K562 (cell line): ENCODE measurements around the gene S100A4. TPM values are rescaled to one million over a fixed set of nuclear protein-coding genes. Genes with fewer than 3 reads are reported as not detected.

Experiments used
- ATAC-seq: fragments of 200-7000 bp; cut with Tn5 transposase; 3 replicates; pipeline ENCODE4 v1.9.1; 2020; ENCODE audit warnings: moderate library complexity
- BruUV-seq: library from RNA; stranded (reverse); fragments of 400-500 nt; replicated peaks from 2 replicates; lab custom pipeline; 2021; lab: Mats Ljungman, UMichigan
- CTCF ChIA-PET: fragments of 300-600 bp; formaldehyde crosslinking; extraction: SDS; loops from one replicate; lab custom pipeline; 2021; ENCODE audit warnings: low intra/inter-chr PET ratio; lab: Yijun Ruan, JAX
- POLR2A ChIA-PET: fragments of 300-600, 350-650 bp; sonication (Branson Sonifier 250); formaldehyde crosslinking; extraction: SDS; loops from one replicate; lab custom pipeline; 2021; ENCODE audit warnings: antibody characterized with exemption, inconsistent platforms; lab: Yijun Ruan, JAX
- DNase-seq, 4 experiments: peaks; one replicate each; pipeline versions ENCODE4 v3.0.0 to v3.0.0-alpha.2; 2011 to 2018; ENCODE audit warnings: low spot score in 3 of 4, mixed read lengths in 3 of 4; ENCODE audit errors: extremely low read depth in 1 of 4
- FAIRE-seq: peaks from 2 replicates; lab custom pipeline; 2011; peaks lifted over from hg19 to GRCh38; lab: Jason Lieb, UNC
- H2AFZ ChIP-seq: 2 replicates; pipeline ENCODE4 v1.6.0; 2011; ENCODE audit warnings: low read depth, low read length, control low read depth, inconsistent platforms
- H3K27ac ChIP-seq: fragments of 200-600 bp; 3 replicates; pipeline ENCODE4 v1.8.0; 2011; ENCODE audit warnings: low read depth, mild to moderate bottlenecking, control low read depth, inconsistent platforms, low read length, moderate library complexity, mixed read lengths; ENCODE audit errors: extremely low read depth
- H3K27me3 ChIP-seq, 2 experiments: fragments of 300-600 bp in 1 of 2; 2 replicates in 1 of 2; 3 replicates in 1 of 2; pipeline versions ENCODE4 v1.6.0 to v1.8.0; 2011; ENCODE audit warnings: inconsistent platforms in 2 of 2, low read length in 2 of 2, mild to moderate bottlenecking in 1 of 2, mixed read lengths in 1 of 2, moderate library complexity in 1 of 2; ENCODE audit not compliant: control insufficient read depth in 2 of 2, insufficient read depth in 2 of 2
- H3K36me3 ChIP-seq: fragments of 300-600 bp; 3 replicates; pipeline ENCODE4 v1.8.0; 2011; ENCODE audit warnings: mild to moderate bottlenecking, low read length, inconsistent platforms; ENCODE audit not compliant: control insufficient read depth, insufficient read depth
- H3K4me1 ChIP-seq, 2 experiments: fragments of 200-600 bp in 1 of 2; replicated peaks in 1 of 2; 2 replicates in 1 of 2; 3 replicates in 1 of 2; pipeline versions ENCODE4 v1.5.1 to v1.8.0; 2011; ENCODE audit warnings: inconsistent platforms in 2 of 2, low read length in 2 of 2, mild to moderate bottlenecking in 1 of 2, mixed read lengths in 1 of 2, moderate library complexity in 1 of 2; ENCODE audit not compliant: control insufficient read depth in 2 of 2, insufficient read depth in 2 of 2
- H3K4me2 ChIP-seq: 2 replicates; pipeline ENCODE4 v1.6.1; 2011; ENCODE audit warnings: low read length, control low read depth, inconsistent platforms, mixed read lengths; ENCODE audit not compliant: insufficient read depth
- H3K4me3 ChIP-seq: fragments of 200-600 bp; sonication (generic), shearing (Covaris generic); 2 replicates; pipeline ENCODE4 v1.5.1; 2016; ENCODE audit warnings: control low read depth, inconsistent platforms
- H3K79me2 ChIP-seq: fragments of 200-600 bp; 3 replicates; pipeline ENCODE4 v1.8.0; 2011; ENCODE audit warnings: low read length, inconsistent platforms; ENCODE audit not compliant: control insufficient read depth, insufficient read depth
- H3K9ac ChIP-seq, 2 experiments: 2 replicates each; pipeline versions ENCODE4 v1.6.0 to v1.6.1; 2011; ENCODE audit warnings: low read depth in 2 of 2, low read length in 2 of 2, control low read depth in 1 of 2, inconsistent platforms in 1 of 2, mild to moderate bottlenecking in 1 of 2, mixed read lengths in 1 of 2; ENCODE audit not compliant: insufficient read depth in 1 of 2
- H3K9me1 ChIP-seq: one replicate; pipeline ENCODE4 v1.6.0; 2011; ENCODE audit warnings: inconsistent platforms, mild to moderate bottlenecking, low read length, moderate library complexity; ENCODE audit not compliant: control insufficient read depth, insufficient read depth
- H3K9me3 ChIP-seq: replicated peaks from 2 replicates; pipeline ENCODE4 v1.5.1; 2011; ENCODE audit warnings: low read depth, low read length, inconsistent platforms; ENCODE audit not compliant: control insufficient read depth, insufficient read depth
- H4K20me1 ChIP-seq: replicated peaks from 2 replicates; pipeline ENCODE4 v1.6.1; 2011; ENCODE audit warnings: low read length, inconsistent platforms, mixed read lengths; ENCODE audit not compliant: control insufficient read depth, insufficient read depth
- MED1 ChIP-seq: sonication (generic); formaldehyde crosslinking; IDR thresholded peaks from 2 replicates; pipeline ENCODE4 v1.8.1; 2023; ENCODE audit warnings: missing genetic modification reagents, borderline replicate concordance
- RBFOX2 ChIP-seq: fragments of 200-400 bp; formaldehyde crosslinking; IDR thresholded peaks from 2 replicates; pipeline ENCODE4 v1.6.1; 2017; ENCODE audit warnings: low read depth, mild to moderate bottlenecking, low read length, moderate library complexity
- RUNX1 ChIP-seq: sonication (generic); IDR thresholded peaks from 2 replicates; pipeline ENCODE4 v1.6.1; 2016; ENCODE audit warnings: antibody characterized with exemption, low read depth
- TBL1XR1 ChIP-seq, 2 experiments: IDR thresholded peaks; 2 replicates each; pipeline ENCODE4 v1.6.1; 2012; ENCODE audit warnings: improper control_type of control experiment in 2 of 2, low read length in 2 of 2, mild to moderate bottlenecking in 1 of 2
- WGBS: fragments of 100-300 bp; shearing (Covaris generic); methylation state at CpG from one replicate; pipeline ENCODE4 v1.1.6; 2016; ENCODE audit warnings: low coverage, mixed read lengths; ENCODE audit not compliant: insufficient coverage; ENCODE audit errors: missing lambda C conversion rate; 5-methylcytosine and 5-hydroxymethylcytosine counted together
- in situ Hi-C: fragments of 300-500 bp; cut with MboI; formaldehyde crosslinking; loops from 4 replicates; pipeline ENCODE4 v1.15.0; 2018; ENCODE audit warnings: inconsistent platforms, mixed read lengths
- intact Hi-C: fragments of 100-400 bp; cut with micrococcal nuclease; formaldehyde crosslinking; loops from 2 replicates; pipeline ENCODE4 v1.14.2; 2022
- polyA plus RNA-seq, 8 experiments: library from polyadenylated mRNA; depleted of rRNA in 4 of 8; stranded (reverse) in 5 of 8; unstranded in 3 of 8; fragments of >200 nt; fragmentation: Nextera tagmentation in 2 of 8; fragmentation: Illumina TruSeq in 1 of 8; extraction: Ambion mirVana in 2 of 8; extraction: Trizol in 1 of 8; gene quantifications; 2 replicates each; pipeline versions ENCODE4 v1.2.1 to v1.2.3, GENCODE V29; 2011 to 2014; ENCODE audit warnings: inconsistent platforms in 1 of 8, missing spikeins in 1 of 8
- total RNA-seq, 7 experiments: library from RNA; depleted of rRNA in 6 of 7; stranded (reverse); fragments of >200 nt in 6 of 7; fragmentation: Illumina TruSeq in 2 of 7; extraction: Trizol in 2 of 7; gene quantifications; 2 replicates each; pipeline versions ENCODE4 v1.2.1 to v1.2.3, GENCODE V29; 2011 to 2021; ENCODE audit warnings: low replicate concordance in 1 of 7
- TF ChIP-seq, protein P1 (sequence below): fragments of 250-450 bp; sonication (Bioruptor Pico); IDR thresholded peaks from 2 replicates; pipeline ENCODE4 v1.8.0; 2021; ENCODE audit warnings: moderate library complexity, mild to moderate bottlenecking, inconsistent platforms

The S100A4 gene
- total and polyA plus RNA-seq, 9 of the 15 experiments (the other 6 are each of a cell fraction or from before 2014, with no cell fraction given) = 3.7 to 20.1 (median 11.2) TPM

DNA sequence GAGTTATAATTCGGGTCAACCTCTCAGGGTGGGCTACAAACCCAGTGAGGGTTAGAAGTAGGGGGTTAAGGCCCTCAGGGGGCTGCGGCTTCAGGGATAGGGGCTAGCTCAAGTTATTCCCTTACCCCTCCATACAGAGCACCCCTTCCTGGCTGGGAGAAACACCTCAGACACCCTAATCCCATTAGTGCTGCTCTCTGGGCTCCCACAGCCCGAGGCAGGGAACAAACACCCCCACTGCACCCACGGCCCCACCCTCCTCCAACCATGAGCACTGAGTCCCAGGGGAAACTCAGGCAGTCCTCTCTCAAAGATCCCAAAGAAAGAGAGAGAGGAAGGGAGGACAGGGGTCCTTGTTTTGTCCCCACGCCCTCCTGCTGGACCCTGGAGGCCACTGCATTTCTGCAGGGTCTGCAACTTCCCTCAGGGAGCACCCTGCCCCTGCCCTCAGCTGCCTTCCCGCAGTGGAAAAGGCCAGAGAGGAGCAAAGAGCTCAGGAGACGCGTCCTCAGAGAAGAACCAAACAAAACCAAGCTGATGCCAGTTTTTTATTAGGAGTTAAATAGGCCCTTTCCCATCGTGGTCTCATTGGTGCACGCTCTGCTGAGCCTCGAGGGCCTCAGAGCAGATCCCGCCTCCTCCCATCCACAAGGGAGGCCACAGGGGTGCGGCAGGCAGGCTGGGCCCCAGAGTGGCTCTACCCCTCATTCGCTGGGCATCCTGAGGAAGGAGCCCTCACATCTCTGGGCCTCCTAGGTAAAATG, 1.4 kb upstream of the S100A4 start:
- Histone ChIP-seq H3K4me1 (peaks cover 62 to 74% of the 10 kb centered on the region in 2 experiments), H3K27me3 (no peaks in the 10 kb centered on the region), H3K79me2 (no peaks in the 10 kb centered on the region), H3K9me1 (no peaks in the 10 kb centered on the region), H3K4me3 (no peak overlapping the region), H3K4me2 (no peak overlapping the region), H4K20me1 (no peaks in the 10 kb centered on the region), H3K9ac (peak overlapping the region in 1 of 2 experiments; percentile 45; a peak in 3 of 4 replicates), H3K36me3 (no peaks in the 10 kb centered on the region), H3K27ac (no peak overlapping the region), H3K9me3 (no peaks in the 10 kb centered on the region), H2AFZ (peak overlapping the region; percentile 62)
- DNase-seq (no peak), ATAC-seq (no peak), FAIRE-seq (no peak)
- no peak for TF ChIP-seq RBFOX2
- TF ChIP-seq TBL1XR1 (IDR thresholded peaks at IDR 0.05; ENCODE audit: low read length in 2 of 2) = no peak
- TF ChIP-seq, protein P1, sequence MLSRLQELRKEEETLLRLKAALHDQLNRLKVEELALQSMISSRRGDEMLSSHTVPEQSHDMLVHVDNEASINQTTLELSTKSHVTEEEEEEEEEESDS = no peak
- no peak for TF ChIP-seq MED1
- no peak for TF ChIP-seq RUNX1
- BruUV-seq = no TSS peak
- ChIA-PET POLR2A (interaction anchor here (0.7 kb wide), 1 partner anchor 918 kb away, joined by 3 read pairs; no protein-coding TSS in a partner anchor), CTCF (no interaction called here)
- in situ Hi-C loops (no loop called here), intact Hi-C loops (no loop called here)
- 65% methylated on average over 13 of the region's 14 CpGs for WGBS
